ENCODE data around the gene RAD51B. TPM values are rescaled to one million over a fixed set of nuclear protein-coding genes. Genes with fewer than 3 reads are reported as not detected.

The RAD51B gene
- total RNA-seq, 1 experiment from 2014 or later, result 20.0 TPM

GRCh38 chr14:67816326-67817002, 3.1 kb upstream of the RAD51B start, which contains the start of gene ZFYVE26:
ZFYVE26 (minus strand) TSS chr14:67816590; CDS start chr14:67815963, 627 bp downstream.
- Histone ChIP-seq H3K27me3 (ENCODE audit: insufficient read depth, low read length) (no peaks in the 10 kb centered on the region), H3K27ac (ENCODE audit: low read depth, low read length) (peak within 1 kb of the TSS; percentile 41; the same call in 1 of the 2 replicates)

More at GRCh38 chr14:67816326-67817002, 3.1 kb upstream of the RAD51B start, which contains the start of gene ZFYVE26:
- Histone ChIP-seq H3K79me2 (ENCODE audit: insufficient read depth, low read length) (peaks cover 13% of the 10 kb centered on the region; the same call in 1 of the 2 replicates), H3K36me3 (ENCODE audit: control insufficient read depth in 1 of 2, insufficient read depth in 2 of 2, low read length in 2 of 2) (peaks cover 0 to 7% of the 10 kb centered on the region in 2 experiments; a peak in 2 of 4 replicates), H3K4me2 (ENCODE audit: low read length) (peak within 1 kb of the TSS; percentile 95), H3K9ac (ENCODE audit: low read length) (peak within 1 kb of the TSS; percentile 67), H3K4me1 (ENCODE audit: control insufficient read depth in 1 of 2, insufficient read depth in 2 of 2, low read length in 2 of 2) (peaks cover 6 to 25% of the 10 kb centered on the region in 2 experiments; a peak in 3 of 4 replicates), H4K20me1 (ENCODE audit: insufficient read depth) (no peaks in the 10 kb centered on the region), H3K9me2 (ENCODE audit: insufficient read depth) (no peaks in the 10 kb centered on the region), H3K9me3 (ENCODE audit: control insufficient read depth in 1 of 2, insufficient read depth in 1 of 2, low read depth in 1 of 2, low read length in 2 of 2) (no peaks in the 10 kb centered on the region), H2AFZ (ENCODE audit: low read depth, low read length, poor library complexity, severe bottlenecking) (no peak within 1 kb of the TSS), H3K4me3 (replicated peaks in 1 of 2; ENCODE audit: low read depth in 1 of 2, low read length in 2 of 2) (peak within 1 kb of the TSS; percentile 67 to 85)
- intact Hi-C loops (cut with micrococcal nuclease), result no loop called here
- peak; percentile 94 for ATAC-seq
- TF ChIP-seq EZH2 (IDR thresholded peaks at IDR 0.05) (no peak), SP1 (IDR thresholded peaks at IDR 0.05; ENCODE audit: low read depth) (peak; percentile 93), ZFX (IDR thresholded peaks at IDR 0.05) (no peak), SRF (IDR thresholded peaks at IDR 0.05; ENCODE audit: low read depth) (peak; percentile 84; the same call in 1 of the 2 replicates), JUND (IDR thresholded peaks at IDR 0.05) (0 out of 2 replicates have a peak, but pooled peaks have one; percentile 34), CBX3 (IDR thresholded peaks at IDR 0.05; ENCODE audit: low read depth) (peak; percentile 37; the same call in 1 of the 2 replicates), SIN3A (IDR thresholded peaks at IDR 0.05; ENCODE audit: low read depth) (peak; percentile 92), EZH2phosphoT487 (IDR thresholded peaks at IDR 0.05; ENCODE audit: borderline replicate concordance) (no peak), ZBTB33 (IDR thresholded peaks at IDR 0.05; ENCODE audit: extremely low read depth, insufficient replicate concordance, low read length) (peak; percentile 28), EGR1 (IDR thresholded peaks at IDR 0.05; ENCODE audit: low read depth) (peak; percentile 59; the same call in 1 of the 2 replicates), YY1 (IDR thresholded peaks at IDR 0.05; ENCODE audit: extremely low read depth, insufficient replicate concordance, low read depth, low read length) (peak; percentile 98), POLR2AphosphoS5 (IDR thresholded peaks at IDR 0.05; ENCODE audit: low read depth, low read length) (peak; percentile 75)
- TF ChIP-seq, protein P1, sequence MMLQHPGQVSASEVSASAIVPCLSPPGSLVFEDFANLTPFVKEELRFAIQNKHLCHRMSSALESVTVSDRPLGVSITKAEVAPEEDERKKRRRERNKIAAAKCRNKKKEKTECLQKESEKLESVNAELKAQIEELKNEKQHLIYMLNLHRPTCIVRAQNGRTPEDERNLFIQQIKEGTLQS (IDR thresholded peaks at IDR 0.05), result no peak
- TF ChIP-seq, protein P2, sequence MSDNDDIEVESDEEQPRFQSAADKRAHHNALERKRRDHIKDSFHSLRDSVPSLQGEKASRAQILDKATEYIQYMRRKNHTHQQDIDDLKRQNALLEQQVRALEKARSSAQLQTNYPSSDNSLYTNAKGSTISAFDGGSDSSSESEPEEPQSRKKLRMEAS (IDR thresholded peaks at IDR 0.05), result peak; percentile 24; the same call in 1 of the 2 replicates
- TF ChIP-seq, protein P3, sequence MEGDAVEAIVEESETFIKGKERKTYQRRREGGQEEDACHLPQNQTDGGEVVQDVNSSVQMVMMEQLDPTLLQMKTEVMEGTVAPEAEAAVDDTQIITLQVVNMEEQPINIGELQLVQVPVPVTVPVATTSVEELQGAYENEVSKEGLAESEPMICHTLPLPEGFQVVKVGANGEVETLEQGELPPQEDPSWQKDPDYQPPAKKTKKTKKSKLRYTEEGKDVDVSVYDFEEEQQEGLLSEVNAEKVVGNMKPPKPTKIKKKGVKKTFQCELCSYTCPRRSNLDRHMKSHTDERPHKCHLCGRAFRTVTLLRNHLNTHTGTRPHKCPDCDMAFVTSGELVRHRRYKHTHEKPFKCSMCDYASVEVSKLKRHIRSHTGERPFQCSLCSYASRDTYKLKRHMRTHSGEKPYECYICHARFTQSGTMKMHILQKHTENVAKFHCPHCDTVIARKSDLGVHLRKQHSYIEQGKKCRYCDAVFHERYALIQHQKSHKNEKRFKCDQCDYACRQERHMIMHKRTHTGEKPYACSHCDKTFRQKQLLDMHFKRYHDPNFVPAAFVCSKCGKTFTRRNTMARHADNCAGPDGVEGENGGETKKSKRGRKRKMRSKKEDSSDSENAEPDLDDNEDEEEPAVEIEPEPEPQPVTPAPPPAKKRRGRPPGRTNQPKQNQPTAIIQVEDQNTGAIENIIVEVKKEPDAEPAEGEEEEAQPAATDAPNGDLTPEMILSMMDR (IDR thresholded peaks at IDR 0.05 in 2 of 3, conservative IDR thresholded peaks at IDR 0.05 in 1 of 3; ENCODE audit: borderline replicate concordance in 1 of 3, insufficient read depth in 1 of 3, low read depth in 2 of 3, low read length in 2 of 3), result no peak
- BruUV-seq (replicated peaks), result no TSS peak
- DNase-seq (ENCODE audit: low read depth, low spot score), result peak; percentile 90
- ChIA-PET POLR2A (interaction anchor here (0.7 to 1.2 kb wide), 4 partner anchors 67 to 1529 kb away, joined by 3 to 4 read pairs (median 4); no protein-coding TSS in a partner anchor), RAD21 (ENCODE audit: low non-redundant PET in 1 of 2, low total read pairs in 2 of 2, uncharacterized antibody in 2 of 2, unreplicated experiment in 2 of 2) (no interaction called here), CTCF (no interaction called here)

Measured in HCT116 (cell line).